ENCODE measurements around the gene IQGAP2. TPM values are rescaled to one million over a fixed set of nuclear protein-coding genes. Genes with fewer than 3 reads are reported as not detected.

Gene IQGAP2
- total RNA-seq, 1 experiment from 2014 or later: 13.4 TPM

DNA sequence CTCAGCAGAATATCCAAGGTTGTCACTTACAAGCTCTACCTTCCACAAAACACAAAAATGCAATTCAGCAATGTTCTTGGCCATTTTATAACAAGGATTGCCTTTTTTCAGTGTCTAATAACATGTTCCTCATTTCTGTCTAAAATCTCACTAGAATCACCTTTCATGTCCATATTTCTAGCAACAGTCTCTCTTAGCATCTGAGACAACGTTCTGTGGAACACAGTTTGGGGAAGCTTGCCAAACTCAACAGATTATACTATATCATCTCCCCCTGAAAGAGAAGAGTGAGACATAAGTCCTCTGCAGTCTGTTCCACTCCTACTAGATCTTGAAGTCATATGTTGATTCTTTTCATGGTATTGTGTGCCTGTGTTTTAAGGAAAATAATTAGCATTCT lies 149.5 kb downstream of the IQGAP2 start:
- H3K27me3 Mint-ChIP-seq (ENCODE audit: unreplicated experiment): no peaks in the 10 kb centered on the region
- TF ChIP-seq, protein P1, sequence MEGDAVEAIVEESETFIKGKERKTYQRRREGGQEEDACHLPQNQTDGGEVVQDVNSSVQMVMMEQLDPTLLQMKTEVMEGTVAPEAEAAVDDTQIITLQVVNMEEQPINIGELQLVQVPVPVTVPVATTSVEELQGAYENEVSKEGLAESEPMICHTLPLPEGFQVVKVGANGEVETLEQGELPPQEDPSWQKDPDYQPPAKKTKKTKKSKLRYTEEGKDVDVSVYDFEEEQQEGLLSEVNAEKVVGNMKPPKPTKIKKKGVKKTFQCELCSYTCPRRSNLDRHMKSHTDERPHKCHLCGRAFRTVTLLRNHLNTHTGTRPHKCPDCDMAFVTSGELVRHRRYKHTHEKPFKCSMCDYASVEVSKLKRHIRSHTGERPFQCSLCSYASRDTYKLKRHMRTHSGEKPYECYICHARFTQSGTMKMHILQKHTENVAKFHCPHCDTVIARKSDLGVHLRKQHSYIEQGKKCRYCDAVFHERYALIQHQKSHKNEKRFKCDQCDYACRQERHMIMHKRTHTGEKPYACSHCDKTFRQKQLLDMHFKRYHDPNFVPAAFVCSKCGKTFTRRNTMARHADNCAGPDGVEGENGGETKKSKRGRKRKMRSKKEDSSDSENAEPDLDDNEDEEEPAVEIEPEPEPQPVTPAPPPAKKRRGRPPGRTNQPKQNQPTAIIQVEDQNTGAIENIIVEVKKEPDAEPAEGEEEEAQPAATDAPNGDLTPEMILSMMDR (IDR thresholded peaks at IDR 0.05; ENCODE audit: unreplicated experiment): no peak
- no peak overlapping the region for H3K27ac Mint-ChIP-seq (ENCODE audit: unreplicated experiment)
- H3K9me3 Mint-ChIP-seq (ENCODE audit: low read depth, unreplicated experiment): no peaks in the 10 kb centered on the region
- DNase-seq: no peak
- intact Hi-C loops (cut with micrococcal nuclease; ENCODE audit: unreplicated experiment): no loop called here
- BruUV-seq (replicated peaks): no TSS peak
- no peak overlapping the region for H3K4me3 Mint-ChIP-seq (ENCODE audit: low read depth, unreplicated experiment)
- CTCF ChIA-PET: no interaction called here
- H3K4me1 Mint-ChIP-seq (ENCODE audit: low read depth, unreplicated experiment): peaks cover 10% of the 10 kb centered on the region
- H3K36me3 Mint-ChIP-seq (ENCODE audit: insufficient read depth, unreplicated experiment): no peaks in the 10 kb centered on the region

DNA sequence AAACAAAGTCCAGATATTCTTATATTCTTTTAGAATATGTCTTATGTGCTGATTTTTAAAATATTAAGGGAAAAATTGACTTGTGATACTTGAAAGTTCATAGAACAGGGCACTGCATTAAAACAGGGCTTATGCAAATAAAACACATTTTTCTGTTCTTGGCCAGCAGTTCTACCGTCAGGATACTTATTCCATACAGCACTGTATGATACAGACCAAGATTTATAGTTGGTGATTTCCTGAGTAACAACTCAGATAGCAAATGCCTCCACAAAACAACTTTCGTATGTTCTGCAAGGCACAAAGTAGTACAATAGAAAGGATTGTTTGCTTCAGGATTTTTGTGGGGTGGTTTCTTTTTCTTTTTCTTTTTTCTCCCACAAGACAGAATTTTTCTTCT lies 150.2 kb downstream of the IQGAP2 start:
- no peak for DNase-seq
- BruUV-seq (replicated peaks): no TSS peak
- H3K4me1 Mint-ChIP-seq (ENCODE audit: low read depth, unreplicated experiment): peaks cover 9% of the 10 kb centered on the region
- intact Hi-C loops (cut with micrococcal nuclease; ENCODE audit: unreplicated experiment): no loop called here
- TF ChIP-seq, protein P1 (IDR thresholded peaks at IDR 0.05; ENCODE audit: unreplicated experiment): no peak
- no peak overlapping the region for H3K4me3 Mint-ChIP-seq (ENCODE audit: low read depth, unreplicated experiment)
- no peaks in the 10 kb centered on the region for H3K9me3 Mint-ChIP-seq (ENCODE audit: low read depth, unreplicated experiment)
- H3K27me3 Mint-ChIP-seq (ENCODE audit: unreplicated experiment): no peaks in the 10 kb centered on the region
- H3K27ac Mint-ChIP-seq (ENCODE audit: unreplicated experiment): no peak overlapping the region
- CTCF ChIA-PET: interaction anchor here (0.6 kb wide), 1 partner anchor 36 kb away, joined by 5 read pairs; no protein-coding TSS in a partner anchor
- no peaks in the 10 kb centered on the region for H3K36me3 Mint-ChIP-seq (ENCODE audit: insufficient read depth, unreplicated experiment)

DNA sequence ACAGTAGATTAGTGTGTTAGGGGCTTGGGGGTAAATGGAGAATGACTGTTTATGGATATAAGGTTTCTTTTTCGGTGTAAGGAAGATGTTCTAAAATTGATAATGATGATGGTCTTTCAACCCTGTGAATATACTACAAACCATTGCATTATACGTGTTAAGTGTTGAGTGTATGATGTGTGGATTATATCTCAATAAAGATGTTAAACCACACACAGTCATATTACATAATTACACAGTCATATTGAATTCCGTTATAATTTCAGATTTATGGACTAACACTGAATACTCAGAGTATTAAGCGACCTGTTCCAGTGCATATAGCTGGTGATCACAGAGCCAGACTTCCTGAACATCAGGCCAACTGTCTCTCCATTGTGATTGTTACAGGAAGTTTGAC lies 152.0 kb downstream of the IQGAP2 start:
- Mint-ChIP-seq H3K27ac (ENCODE audit: unreplicated experiment) (no peak overlapping the region), H3K4me1 (ENCODE audit: low read depth, unreplicated experiment) (no peaks in the 10 kb centered on the region), H3K9me3 (ENCODE audit: low read depth, unreplicated experiment) (no peaks in the 10 kb centered on the region), H3K27me3 (ENCODE audit: unreplicated experiment) (no peaks in the 10 kb centered on the region), H3K36me3 (ENCODE audit: insufficient read depth, unreplicated experiment) (no peaks in the 10 kb centered on the region), H3K4me3 (ENCODE audit: low read depth, unreplicated experiment) (no peak overlapping the region)
- no peak for DNase-seq
- intact Hi-C loops (cut with micrococcal nuclease; ENCODE audit: unreplicated experiment): no loop called here
- no TSS peak for BruUV-seq (replicated peaks)
- CTCF ChIA-PET: no interaction called here
- TF ChIP-seq, protein P1 (IDR thresholded peaks at IDR 0.05; ENCODE audit: unreplicated experiment): no peak

DNA sequence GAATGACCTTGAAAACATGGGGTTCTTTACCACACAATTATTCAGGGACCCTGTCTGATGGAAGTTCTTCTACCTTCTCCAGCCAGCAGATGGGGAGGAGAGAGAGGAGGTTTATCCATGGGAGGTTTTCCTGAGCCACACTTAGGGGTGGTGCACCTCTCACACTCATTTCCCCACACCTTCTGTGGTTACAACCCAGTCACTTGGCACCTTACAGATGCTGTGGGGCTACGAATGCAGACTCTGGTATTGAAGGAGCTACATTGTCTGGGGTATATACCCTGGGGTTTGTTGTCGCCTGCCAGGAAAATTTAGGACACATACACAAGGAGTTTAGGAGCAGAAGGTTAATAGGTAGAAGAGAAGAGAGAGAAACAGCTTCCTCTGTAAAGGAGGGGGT lies 152.6 kb downstream of the IQGAP2 start:
- TF ChIP-seq, protein P1 (IDR thresholded peaks at IDR 0.05; ENCODE audit: unreplicated experiment): no peak
- intact Hi-C loops (cut with micrococcal nuclease; ENCODE audit: unreplicated experiment): no loop called here
- Mint-ChIP-seq H3K4me3 (ENCODE audit: low read depth, unreplicated experiment) (no peak overlapping the region), H3K36me3 (ENCODE audit: insufficient read depth, unreplicated experiment) (no peaks in the 10 kb centered on the region), H3K9me3 (ENCODE audit: low read depth, unreplicated experiment) (no peaks in the 10 kb centered on the region), H3K27ac (ENCODE audit: unreplicated experiment) (no peak overlapping the region), H3K27me3 (ENCODE audit: unreplicated experiment) (no peaks in the 10 kb centered on the region), H3K4me1 (ENCODE audit: low read depth, unreplicated experiment) (no peaks in the 10 kb centered on the region)
- CTCF ChIA-PET: interaction anchor here (0.6 kb wide), 1 partner anchor 244 kb away, joined by 3 read pairs; no protein-coding TSS in a partner anchor
- no peak for DNase-seq
- BruUV-seq (replicated peaks): no TSS peak

Measured in Calu3 (cell line).